Activated CD8-positive, alpha-beta memory T cell treated with anti-CD3 and anti-CD28 coated beads for 36 hours (primary cell): ENCODE measurements around the gene GMDS. TPM values are rescaled to one million over a fixed set of nuclear protein-coding genes. Genes with fewer than 3 reads are reported as not detected.

Source experiments
- CTCF ChIA-PET: fragments of 350-600 bp; sonication (Branson Sonifier 250); formaldehyde crosslinking; loops from one replicate; lab custom pipeline; 2021; ENCODE audit warnings: antibody characterized with exemption; lab: Charles Lee
- POLR2A ChIA-PET: fragments of 350-600 bp; sonication (Branson Sonifier 250); formaldehyde crosslinking; loops from one replicate; lab custom pipeline; 2021; ENCODE audit warnings: antibody characterized with exemption; lab: Charles Lee
- total RNA-seq, 2 experiments: library from RNA; stranded (reverse); gene quantifications; one replicate each; pipeline ENCODE4 v1.2.3, GENCODE V29; 2021

Gene GMDS
- total RNA-seq, 2 experiments from 2014 or later, result 36.0 to 37.1 TPM

GRCh38 chr6:1584996-1585668 is 660.3 kb downstream of the GMDS start:
- CTCF ChIA-PET, result no interaction called here
- POLR2A ChIA-PET, result no interaction called here

- CTCF ChIA-PET, result no interaction called here
- POLR2A ChIA-PET, result no interaction called here
Measured at GRCh38 chr6:1584146-1584545, 661.3 kb downstream of the GMDS start.

- POLR2A ChIA-PET, result no interaction called here
- CTCF ChIA-PET, result interaction anchor here (2.2 kb wide), 1 partner anchor 14 kb away, joined by 7 read pairs; no protein-coding TSS in a partner anchor
Measured at GRCh38 chr6:1581120-1581991, 664.0 kb downstream of the GMDS start.

GRCh38 chr6:1580585-1580984 is 664.8 kb downstream of the GMDS start:
- POLR2A ChIA-PET, result no interaction called here
- CTCF ChIA-PET, result interaction anchor here (2.2 kb wide), 1 partner anchor 15 kb away, joined by 7 read pairs; no protein-coding TSS in a partner anchor

- ChIA-PET CTCF (interaction anchor here (2.2 kb wide), 1 partner anchor 15 kb away, joined by 7 read pairs; no protein-coding TSS in a partner anchor), POLR2A (no interaction called here)
Measured at GRCh38 chr6:1580109-1580508, 665.3 kb downstream of the GMDS start.

GRCh38 chr6:1579096-1579495 is 666.3 kb downstream of the GMDS start:
- ChIA-PET CTCF (interaction anchor here (2.2 kb wide), 1 partner anchor 16 kb away, joined by 7 read pairs; no protein-coding TSS in a partner anchor), POLR2A (no interaction called here)

GRCh38 chr6:1577896-1578745 is 667.3 kb downstream of the GMDS start:
- ChIA-PET CTCF (interaction anchor here (0.6 kb wide), 1 partner anchor 354 kb away, joined by 3 read pairs; no protein-coding TSS in a partner anchor), POLR2A (no interaction called here)

GRCh38 chr6:1577146-1577680 is 668.2 kb downstream of the GMDS start:
- CTCF ChIA-PET, result no interaction called here
- POLR2A ChIA-PET, result no interaction called here

GRCh38 chr6:1576711-1577110 is 668.7 kb downstream of the GMDS start:
- POLR2A ChIA-PET, result no interaction called here

GRCh38 chr6:1576166-1576565 is 669.2 kb downstream of the GMDS start:
- ChIA-PET CTCF (no interaction called here), POLR2A (no interaction called here)

More at GRCh38 chr6:1576711-1577110, 668.7 kb downstream of the GMDS start:
- CTCF ChIA-PET, result no interaction called here

GRCh38 chr6:1575210-1576041 is 670.0 kb downstream of the GMDS start:
- ChIA-PET CTCF (no interaction called here), POLR2A (no interaction called here)

GRCh38 chr6:1574890-1575209 is 670.6 kb downstream of the GMDS start:
- POLR2A ChIA-PET, result no interaction called here

GRCh38 chr6:1574083-1574761 is 671.2 kb downstream of the GMDS start:
- CTCF ChIA-PET, result interaction anchor here (0.9 to 1.2 kb wide), 2 partner anchors 11 to 50 kb away, joined by 3 read pairs; no protein-coding TSS in a partner anchor
- POLR2A ChIA-PET, result no interaction called here

More at GRCh38 chr6:1574890-1575209, 670.6 kb downstream of the GMDS start:
- CTCF ChIA-PET, result interaction anchor here (1.2 kb wide), 1 partner anchor 51 kb away, joined by 3 read pairs; no protein-coding TSS in a partner anchor
